DND-41 (cell line): Measurements from ENCODE around the gene HILPDA.
A peak's percentile ranks its signal among the peaks of the same experiment; 100 is the strongest.

Experiments
- ATAC-seq: fragments of 200-7000 bp; cut with Tn5 transposase; 3 replicates; pipeline ENCODE4 v1.9.1; 2021; ENCODE audit warnings: low read depth; ENCODE audit not compliant: insufficient read depth
- DNase-seq: peaks from one replicate; pipeline ENCODE4 v3.0.0-alpha.2; 2020
- H2AFZ ChIP-seq: 2 replicates; pipeline ENCODE4 v1.6.0; 2012; ENCODE audit warnings: low read depth, low read length
- H3K27ac ChIP-seq: 2 replicates; pipeline ENCODE4 v1.5.1; 2012; ENCODE audit warnings: low read length, inconsistent platforms
- H3K27me3 ChIP-seq: fragments of 200-600 bp; sonication (generic); 2 replicates; pipeline ENCODE4 v1.6.0; 2012; ENCODE audit warnings: low read length, mild to moderate bottlenecking, inconsistent platforms; ENCODE audit not compliant: insufficient read depth, poor library complexity
- H3K36me3 ChIP-seq: 2 replicates; pipeline ENCODE4 v1.5.1; 2012; ENCODE audit warnings: low read length, inconsistent platforms; ENCODE audit not compliant: insufficient read depth
- H3K4me1 ChIP-seq: 2 replicates; pipeline ENCODE4 v1.5.1; 2012; ENCODE audit warnings: mild to moderate bottlenecking, low read length; ENCODE audit not compliant: insufficient read depth
- H3K4me2 ChIP-seq: 2 replicates; pipeline ENCODE4 v1.6.0; 2012; ENCODE audit warnings: mild to moderate bottlenecking, moderate library complexity, low read length, inconsistent platforms; ENCODE audit not compliant: insufficient read depth
- H3K4me3 ChIP-seq, 2 experiments: fragments of 200-600 bp in 1 of 2; shearing (Covaris generic) in 1 of 2; 2 replicates each; pipeline ENCODE4 v1.5.1; 2012 to 2016; ENCODE audit warnings: inconsistent platforms in 2 of 2, low read length in 2 of 2, mild to moderate bottlenecking in 2 of 2, low read depth in 1 of 2, moderate library complexity in 1 of 2
- H3K79me2 ChIP-seq: 2 replicates; pipeline ENCODE4 v1.6.0; 2012; ENCODE audit warnings: low read length, inconsistent platforms; ENCODE audit not compliant: insufficient read depth
- H3K9ac ChIP-seq: 2 replicates; pipeline ENCODE4 v1.6.0; 2012; ENCODE audit warnings: low read depth, mild to moderate bottlenecking, inconsistent platforms, low read length, moderate library complexity
- H3K9me3 ChIP-seq: 2 replicates; pipeline ENCODE4 v1.5.1; 2012; ENCODE audit warnings: low read length, moderate library complexity, mild to moderate bottlenecking, inconsistent platforms; ENCODE audit not compliant: insufficient read depth, severe bottlenecking
- H4K20me1 ChIP-seq: 2 replicates; pipeline ENCODE4 v1.6.0; 2012; ENCODE audit warnings: low read length; ENCODE audit not compliant: insufficient read depth
- EZH2 ChIP-seq: IDR thresholded peaks from 3 replicates; pipeline ENCODE4 v1.6.1; 2012; ENCODE audit warnings: borderline replicate concordance, low read depth, mild to moderate bottlenecking, moderate library complexity, low read length, inconsistent platforms; ENCODE audit not compliant: severe bottlenecking
- TF ChIP-seq, protein P1 (sequence below): IDR thresholded peaks from 2 replicates; pipeline ENCODE4 v1.5.1; 2012; ENCODE audit warnings: borderline replicate concordance, low read length, moderate library complexity, mild to moderate bottlenecking; ENCODE audit not compliant: poor library complexity, severe bottlenecking; ENCODE audit errors: extremely low read depth

HILPDA gene

DNA sequence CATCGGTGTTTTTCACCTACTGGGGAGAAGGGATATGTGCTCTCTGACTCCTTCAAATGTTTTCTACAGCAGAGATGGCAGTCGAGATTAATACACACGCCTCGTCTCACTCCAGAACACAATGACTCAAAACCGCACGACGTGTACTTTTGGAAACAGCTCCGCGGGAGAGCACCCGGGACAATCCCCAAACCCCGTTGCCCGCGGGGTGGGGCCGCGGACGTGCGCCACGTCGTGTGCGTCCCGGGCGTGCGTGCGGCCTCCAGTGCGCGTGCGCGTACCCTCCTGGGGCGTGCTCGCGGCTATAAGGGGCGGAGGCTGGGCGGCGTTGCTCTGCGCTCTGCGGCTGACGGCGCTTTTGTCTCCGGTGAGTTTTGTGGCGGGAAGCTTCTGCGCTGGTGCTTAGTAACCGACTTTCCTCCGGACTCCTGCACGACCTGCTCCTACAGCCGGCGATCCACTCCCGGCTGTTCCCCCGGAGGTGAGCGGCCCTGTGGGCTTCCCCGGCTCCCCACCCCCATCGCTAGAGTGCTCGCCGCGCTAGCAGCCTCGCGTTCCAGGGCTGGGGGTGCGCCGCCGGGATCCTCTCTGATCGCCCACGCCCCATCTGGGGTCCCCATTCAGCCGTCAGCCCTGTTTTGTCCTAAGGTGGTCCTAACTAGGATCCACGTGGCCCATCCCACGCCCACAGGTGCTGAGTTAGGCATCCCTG, at the start of gene HILPDA:
Gene HILPDA (plus strand): TSS at position 336 of the 712 bp plus-strand sequence. CDS start 1,391 bp downstream, outside the sequence.
- Histone ChIP-seq H2AFZ (peak within 1 kb of the TSS; percentile 98), H3K36me3 (peaks cover 22% of the 10 kb centered on the region), H3K9me3 (no peaks in the 10 kb centered on the region), H4K20me1 (peaks cover 12% of the 10 kb centered on the region), H3K27me3 (peaks cover 14% of the 10 kb centered on the region), H3K9ac (peak within 1 kb of the TSS; percentile 98), H3K79me2 (peaks cover 45% of the 10 kb centered on the region), H3K4me3 (peak within 1 kb of the TSS; percentile 92 to 100), H3K27ac (peak within 1 kb of the TSS; percentile 90), H3K4me1 (peaks cover 36% of the 10 kb centered on the region), H3K4me2 (peak within 1 kb of the TSS; percentile 94)
- peak; percentile 93 for DNase-seq
- ATAC-seq = peak; percentile 92
- no peak for TF ChIP-seq EZH2
- TF ChIP-seq, protein P1, sequence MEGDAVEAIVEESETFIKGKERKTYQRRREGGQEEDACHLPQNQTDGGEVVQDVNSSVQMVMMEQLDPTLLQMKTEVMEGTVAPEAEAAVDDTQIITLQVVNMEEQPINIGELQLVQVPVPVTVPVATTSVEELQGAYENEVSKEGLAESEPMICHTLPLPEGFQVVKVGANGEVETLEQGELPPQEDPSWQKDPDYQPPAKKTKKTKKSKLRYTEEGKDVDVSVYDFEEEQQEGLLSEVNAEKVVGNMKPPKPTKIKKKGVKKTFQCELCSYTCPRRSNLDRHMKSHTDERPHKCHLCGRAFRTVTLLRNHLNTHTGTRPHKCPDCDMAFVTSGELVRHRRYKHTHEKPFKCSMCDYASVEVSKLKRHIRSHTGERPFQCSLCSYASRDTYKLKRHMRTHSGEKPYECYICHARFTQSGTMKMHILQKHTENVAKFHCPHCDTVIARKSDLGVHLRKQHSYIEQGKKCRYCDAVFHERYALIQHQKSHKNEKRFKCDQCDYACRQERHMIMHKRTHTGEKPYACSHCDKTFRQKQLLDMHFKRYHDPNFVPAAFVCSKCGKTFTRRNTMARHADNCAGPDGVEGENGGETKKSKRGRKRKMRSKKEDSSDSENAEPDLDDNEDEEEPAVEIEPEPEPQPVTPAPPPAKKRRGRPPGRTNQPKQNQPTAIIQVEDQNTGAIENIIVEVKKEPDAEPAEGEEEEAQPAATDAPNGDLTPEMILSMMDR = no peak

DNA sequence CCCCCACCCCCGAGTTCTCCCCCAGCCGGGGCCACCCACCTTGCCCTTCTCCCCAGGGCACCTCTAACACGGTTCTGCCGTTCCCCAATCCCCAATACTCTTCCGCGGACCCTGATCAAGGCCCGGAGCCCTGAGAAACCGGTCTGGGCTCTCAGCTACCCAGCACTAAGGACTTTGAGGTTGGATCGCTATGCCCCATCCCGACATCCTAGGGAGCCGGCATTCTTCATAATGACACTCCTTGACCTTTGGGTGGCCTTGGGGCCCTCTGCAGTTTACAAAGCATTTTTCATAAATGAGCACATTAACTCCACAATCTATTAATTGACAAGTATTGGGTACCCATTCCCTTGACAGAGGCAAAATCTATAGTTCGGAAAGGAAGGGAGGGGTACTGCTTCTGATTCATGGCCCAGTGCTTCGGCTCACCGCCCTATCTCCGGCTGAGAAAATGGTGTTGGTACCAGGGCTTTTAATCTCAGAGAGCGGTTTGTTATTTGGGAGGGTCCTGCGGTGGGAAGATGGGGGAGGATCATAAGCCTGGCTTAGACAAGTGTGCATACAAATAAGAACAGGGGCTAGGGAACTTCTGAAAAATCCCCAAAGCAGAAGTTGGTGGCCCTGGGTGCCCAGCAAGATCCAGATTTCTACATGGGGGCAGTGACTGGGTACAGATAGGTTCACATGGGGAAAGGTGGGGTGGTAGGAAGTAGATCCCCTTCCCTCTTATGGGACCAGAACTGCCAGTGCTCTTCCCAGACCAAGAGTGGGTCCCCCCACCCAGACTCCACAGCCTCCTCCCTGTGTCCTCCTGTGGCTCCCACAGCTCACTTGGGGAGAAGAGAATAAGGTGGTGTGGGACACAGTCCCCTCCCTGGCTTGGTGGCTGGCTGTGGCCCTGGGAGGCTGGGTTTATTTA, 49.1 kb upstream of the HILPDA start:
- Histone ChIP-seq H3K9ac (no peak overlapping the region), H3K4me3 (peak overlapping the region in 1 of 2 experiments; percentile 22; a peak in 1 of 4 replicates), H3K36me3 (no peaks in the 10 kb centered on the region; the same call in 1 of the 2 replicates), H3K4me1 (peaks cover 41% of the 10 kb centered on the region), H2AFZ (no peak overlapping the region), H3K9me3 (no peaks in the 10 kb centered on the region), H4K20me1 (peaks cover 48% of the 10 kb centered on the region), H3K27ac (no peak overlapping the region), H3K4me2 (peak overlapping the region; percentile 97; the same call in 1 of the 2 replicates), H3K79me2 (no peaks in the 10 kb centered on the region), H3K27me3 (peaks cover 41% of the 10 kb centered on the region)
- TF ChIP-seq, protein P1 = no peak
- TF ChIP-seq EZH2 = peak; percentile 28
- no peak for DNase-seq
- no peak for ATAC-seq

DNA sequence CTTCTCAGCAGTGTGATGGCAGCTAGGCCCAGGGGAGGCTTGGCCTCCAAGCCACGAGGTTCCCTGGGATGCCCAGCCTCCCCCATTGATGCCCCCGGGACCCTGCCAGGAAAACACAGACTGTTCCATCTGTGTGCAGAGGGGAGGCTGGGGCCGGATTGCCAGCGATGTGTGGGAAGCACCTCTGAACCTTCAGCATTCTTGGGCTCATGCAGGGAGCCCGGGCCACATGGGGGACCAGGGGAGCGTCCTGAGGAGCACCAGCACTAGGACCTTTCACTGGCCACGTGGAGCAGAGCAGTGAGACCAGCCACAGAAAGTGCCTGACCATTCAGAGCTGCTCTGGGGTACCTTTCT, 48.5 kb upstream of the HILPDA start:
- TF ChIP-seq, protein P1 = no peak
- TF ChIP-seq EZH2 = no peak
- Histone ChIP-seq H3K9ac (no peak overlapping the region), H2AFZ (no peak overlapping the region), H3K9me3 (no peaks in the 10 kb centered on the region), H4K20me1 (peaks cover 48% of the 10 kb centered on the region), H3K4me3 (no peak overlapping the region), H3K36me3 (no peaks in the 10 kb centered on the region; the same call in 1 of the 2 replicates), H3K27ac (no peak overlapping the region), H3K27me3 (peaks cover 41% of the 10 kb centered on the region), H3K4me1 (peaks cover 41% of the 10 kb centered on the region), H3K4me2 (no peak overlapping the region), H3K79me2 (no peaks in the 10 kb centered on the region)
- DNase-seq (no peak), ATAC-seq (no peak)
